Pancreas (tissue), 10 donors: ENCODE results near the gene SNIP1. TPM values are rescaled to one million over a fixed set of nuclear protein-coding genes. Genes with fewer than 3 reads are reported as not detected.
"Not testable (repeated sequence)": the region's sequence is repeated elsewhere in the genome, so short reads cannot be mapped to it uniquely, and the experiment has no call there.

Source experiments
- ATAC-seq, 4 donors: fragments of 200-7000 bp; cut with Tn5 transposase; one replicate each; pipeline versions ENCODE4 v1.8.0 to v1.9.1; 2020; ENCODE audit warnings: mild to moderate bottlenecking in 4 of 4, moderate library complexity in 4 of 4
- DNase-seq, 6 donors: peaks; one replicate each; pipeline ENCODE4 v3.0.0-alpha.2; 2020
- FAIRE-seq: peaks from 2 replicates; lab custom pipeline; 2012; peaks lifted over from hg19 to GRCh38; lab: Jason Lieb, UNC
- H3K27ac ChIP-seq, 4 donors: fragments of 200-600 bp; sonication (generic); 1 replicate in 3 of 4; 2 replicates in 1 of 4; pipeline versions ENCODE4 v1.5.0 to v1.8.0; 2020
- H3K27me3 ChIP-seq, 4 donors: fragments of 200-600 bp; one replicate each; pipeline ENCODE4 v1.8.0; 2021
- H3K36me3 ChIP-seq, 3 donors: fragments of 200-600 bp; sonication (generic) in 1 of 3; one replicate each; pipeline versions ENCODE4 v1.5.0 to v1.8.0; 2020 to 2021
- H3K4me1 ChIP-seq, 3 donors: fragments of 200-600 bp; one replicate each; pipeline ENCODE4 v1.8.0; 2021
- H3K4me3 ChIP-seq, 4 donors: fragments of 200-600 bp; sonication (generic) in 2 of 4; one replicate each; pipeline versions ENCODE4 v1.5.0 to v1.8.0; 2020 to 2021
- H3K9me3 ChIP-seq, 4 donors: fragments of 200-600 bp; one replicate each; pipeline ENCODE4 v1.8.0; 2021
- CTCF ChIP-seq, 4 donors: fragments of 200-600 bp; sonication (generic) in 3 of 4; IDR thresholded peaks; one replicate each; pipeline versions ENCODE4 v1.5.0 to v1.8.0; 2021; ENCODE audit warnings: antibody characterized with exemption in 4 of 4
- WGBS, 2 donors: extraction: QIAGEN DNeasy Blood & Tissue Kit; methylation state at CpG; one replicate each; pipeline ENCODE4 v1.1.7; 2013; 5-methylcytosine and 5-hydroxymethylcytosine counted together
- intact Hi-C, 3 donors: fragments of 100-400 bp; cut with DNase I; formaldehyde crosslinking; loops; one replicate each; pipeline versions ENCODE4 v1.11.1 to v1.14.2; 2022
- polyA plus RNA-seq, 2 donors: library from polyadenylated mRNA; stranded (reverse); fragments of 200-250 nt; gene quantifications; one replicate each; pipeline ENCODE4 v1.2.3, GENCODE V29; 2013
- total RNA-seq, 6 donors: library from RNA; stranded (reverse); fragmentation: NEBNext Ultra II Directional in 4 of 6; extraction: Animal tissue kit (Norgen Biotek cat#: 25700) in 4 of 6; gene quantifications; one replicate each; pipeline versions ENCODE4 v1.2.1 to v1.2.4, GENCODE V29; 2021 to 2023
- donor health status: healthy with polysubstance abuse.
- donor health status: DM: no; HTN: no; CAD: no; lungs with moderate emphysema.
- donor health status: DM: no; HTN: no; CAD: no.
- donor health status: control.
- donor health status: control.
- donor health status: Bipolar disorder and iron deficiency.
- donor health status: DM: yes; HTN: yes; CAD: no.
- donor health status: DM: no; HTN: no; CAD: no.
- donor health status: DM: no; HTN: no; CAD: no.
- donor health status: DM: yes; HTN: yes; CAD: no.

SNIP1 gene
- total and polyA plus RNA-seq, 8 donors = 2.7 to 7.8 (median 6.8) TPM

GRCh38 chr1:37537378-37537777 lies 16.7 kb downstream of the SNIP1 start:
- no peak for DNase-seq
- intact Hi-C loops = no loop called here

GRCh38 chr1:37533317-37534093 lies 20.6 kb downstream of the SNIP1 start:
- no peaks in the 10 kb centered on the region for H3K9me3 ChIP-seq
- no peaks in the 10 kb centered on the region for H3K27me3 ChIP-seq
- DNase-seq (no peak), ATAC-seq (peak in 1 of 4 donors; percentile 8), FAIRE-seq (no peak)
- 87 to 97% methylated on average over 4 of the region's 4 CpGs for WGBS, 2 donors
- H3K36me3 ChIP-seq = peaks cover 0 to 11% (median 3%) of the 10 kb centered on the region in 3 donors
- H3K4me3 ChIP-seq = no peak overlapping the region
- intact Hi-C loops = no loop called here
- peaks cover 0 to 11% (median 0%) of the 10 kb centered on the region in 3 donors for H3K4me1 ChIP-seq
- no peak for TF ChIP-seq CTCF (IDR thresholded peaks at IDR 0.05)
- H3K27ac ChIP-seq = peak overlapping the region; percentile 30 to 79 (median 65)

More at GRCh38 chr1:37537378-37537777, 16.7 kb downstream of the SNIP1 start:
- Histone ChIP-seq H3K4me3 (no peak overlapping the region), H3K36me3 (peaks cover 0 to 27% (median 16%) of the 10 kb centered on the region in 3 donors), H3K4me1 (peaks cover 0 to 11% (median 0%) of the 10 kb centered on the region in 3 donors), H3K9me3 (no peaks in the 10 kb centered on the region), H3K27me3 (no peaks in the 10 kb centered on the region), H3K27ac (peak overlapping the region in 1 of 4 donors; percentile 37)
- ATAC-seq (peak in 2 of 4 donors; percentile 8 to 29), FAIRE-seq (no peak)
- WGBS, 2 donors = 54 to 57% methylated on average over 2 of the region's 2 CpGs
- TF ChIP-seq CTCF (IDR thresholded peaks at IDR 0.05) = no peak

GRCh38 chr1:37532418-37533156 lies 21.5 kb downstream of the SNIP1 start:
- intact Hi-C loops, ATAC-seq, H3K36me3 ChIP-seq, H3K4me3 ChIP-seq, H3K27ac ChIP-seq, H3K9me3 ChIP-seq, DNase-seq, H3K27me3 ChIP-seq, FAIRE-seq: not testable (repeated sequence)
- H3K4me1 ChIP-seq = peaks cover 0 to 11% (median 0%) of the 10 kb centered on the region in 3 donors
- 91 to 95% methylated on average over 4 of the region's 4 CpGs for whole genome bisulfite sequencing, 2 donors

GRCh38 chr1:37529888-37530287 lies 24.2 kb downstream of the SNIP1 start:
- WGBS, 2 donors = 57 to 58% methylated on average over 1 of the region's 1 CpG
- FAIRE-seq, H3K4me1 ChIP-seq, H3K27me3 ChIP-seq, H3K9me3 ChIP-seq, H3K27ac ChIP-seq, intact Hi-C loops, H3K36me3 ChIP-seq, H3K4me3 ChIP-seq, ATAC-seq, DNase-seq: not testable (repeated sequence)

- no peak for FAIRE-seq
- intact Hi-C loops = no loop called here
- no peak for DNase-seq
- Histone ChIP-seq H3K9me3 (no peaks in the 10 kb centered on the region), H3K27ac (no peak overlapping the region), H3K4me3 (no peak overlapping the region), H3K27me3 (no peaks in the 10 kb centered on the region), H3K4me1 (no peaks in the 10 kb centered on the region), H3K36me3 (no peaks in the 10 kb centered on the region)
- no peak for ATAC-seq
- TF ChIP-seq CTCF (IDR thresholded peaks at IDR 0.05) = no peak
Measured at GRCh38 chr1:37519613-37520012, 34.5 kb downstream of the SNIP1 start.

- intact Hi-C loops, H3K4me1 ChIP-seq, DNase-seq, ATAC-seq, H3K9me3 ChIP-seq, H3K36me3 ChIP-seq, FAIRE-seq, H3K27me3 ChIP-seq, H3K4me3 ChIP-seq, H3K27ac ChIP-seq: not testable (repeated sequence)
- 77 to 82% methylated on average over 15 of the region's 15 CpGs for WGBS, 2 donors
Measured at GRCh38 chr1:37518929-37519328, 35.2 kb downstream of the SNIP1 start.

GRCh38 chr1:37518241-37518640 lies 35.9 kb downstream of the SNIP1 start:
- H3K27ac ChIP-seq, H3K4me3 ChIP-seq, ATAC-seq, FAIRE-seq, H3K9me3 ChIP-seq, H3K27me3 ChIP-seq, intact Hi-C loops, H3K36me3 ChIP-seq, H3K4me1 ChIP-seq: not testable (repeated sequence)
- peak in 1 of 6 donors; percentile 57 for DNase-seq
- 88 to 91% methylated on average over 15 to 28 of the region's 31 CpGs for WGBS, 2 donors
